GM12875 (cell line): ENCODE measurements around the gene SLC23A3.

Experiments used
- H3K4me3 ChIP-seq: one replicate; pipeline ENCODE4 v1.5.1; 2011; ENCODE audit warnings: low read depth, low read length, control low read depth
- TF ChIP-seq, protein P1 (sequence below): IDR thresholded peaks from 2 replicates; pipeline ENCODE4 v1.5.1; 2011; ENCODE audit warnings: low read depth, mild to moderate bottlenecking, control low read depth, inconsistent platforms, low read length, moderate library complexity, borderline replicate concordance; ENCODE audit not compliant: insufficient read depth

Gene SLC23A3

DNA sequence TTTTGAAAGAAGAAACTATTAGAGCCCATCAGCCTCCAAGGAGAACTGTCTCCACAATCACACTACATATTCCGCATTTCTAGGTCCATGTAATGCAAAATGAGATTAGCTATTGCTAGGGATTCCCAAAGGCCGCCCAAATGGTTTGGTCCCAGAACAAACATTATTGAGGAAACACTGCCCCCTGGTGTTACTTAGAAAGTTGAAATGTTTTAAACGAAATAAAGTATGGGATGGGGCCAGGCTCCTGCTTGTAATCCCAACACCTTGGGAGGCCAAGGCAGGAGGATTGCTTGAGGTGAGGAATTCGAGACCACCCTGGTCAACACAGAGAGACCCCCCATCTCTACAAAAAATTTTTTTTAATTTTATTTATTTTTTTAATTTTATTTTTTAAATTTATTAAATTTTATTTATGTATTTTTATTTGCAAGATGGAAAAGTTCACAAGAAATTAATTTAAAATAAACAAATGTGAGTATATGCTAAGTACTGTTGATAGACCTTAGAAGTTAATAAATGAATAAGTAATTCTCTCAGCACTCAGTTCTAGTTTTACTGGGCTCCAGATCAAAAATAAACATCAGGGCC lies 14.7 kb downstream of the SLC23A3 start:
- H3K4me3 ChIP-seq = no peak overlapping the region
- TF ChIP-seq, protein P1, sequence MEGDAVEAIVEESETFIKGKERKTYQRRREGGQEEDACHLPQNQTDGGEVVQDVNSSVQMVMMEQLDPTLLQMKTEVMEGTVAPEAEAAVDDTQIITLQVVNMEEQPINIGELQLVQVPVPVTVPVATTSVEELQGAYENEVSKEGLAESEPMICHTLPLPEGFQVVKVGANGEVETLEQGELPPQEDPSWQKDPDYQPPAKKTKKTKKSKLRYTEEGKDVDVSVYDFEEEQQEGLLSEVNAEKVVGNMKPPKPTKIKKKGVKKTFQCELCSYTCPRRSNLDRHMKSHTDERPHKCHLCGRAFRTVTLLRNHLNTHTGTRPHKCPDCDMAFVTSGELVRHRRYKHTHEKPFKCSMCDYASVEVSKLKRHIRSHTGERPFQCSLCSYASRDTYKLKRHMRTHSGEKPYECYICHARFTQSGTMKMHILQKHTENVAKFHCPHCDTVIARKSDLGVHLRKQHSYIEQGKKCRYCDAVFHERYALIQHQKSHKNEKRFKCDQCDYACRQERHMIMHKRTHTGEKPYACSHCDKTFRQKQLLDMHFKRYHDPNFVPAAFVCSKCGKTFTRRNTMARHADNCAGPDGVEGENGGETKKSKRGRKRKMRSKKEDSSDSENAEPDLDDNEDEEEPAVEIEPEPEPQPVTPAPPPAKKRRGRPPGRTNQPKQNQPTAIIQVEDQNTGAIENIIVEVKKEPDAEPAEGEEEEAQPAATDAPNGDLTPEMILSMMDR = peak; percentile 33; the same call in 1 of the 2 replicates

DNA sequence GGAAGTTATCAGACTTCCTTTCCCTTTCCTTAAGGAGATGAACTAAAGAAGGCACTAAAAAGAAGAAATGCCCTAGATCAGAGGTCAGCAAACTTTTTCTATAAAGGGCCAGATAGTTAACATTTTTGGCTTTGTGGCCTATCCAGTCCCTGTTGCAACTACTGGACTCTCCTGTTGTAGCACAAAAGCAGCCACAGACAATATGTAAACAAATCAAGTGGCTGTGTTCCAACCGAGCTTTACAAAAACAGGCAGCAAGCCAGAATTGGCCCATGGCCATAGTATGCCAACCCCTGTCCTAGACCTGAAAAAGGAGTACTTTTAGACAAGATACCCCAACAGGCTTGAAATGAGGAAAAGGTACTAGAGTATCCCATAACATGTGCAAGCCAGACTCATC lies 20.2 kb downstream of the SLC23A3 start:
- TF ChIP-seq, protein P1 = no peak
- H3K4me3 ChIP-seq = no peak overlapping the region

DNA sequence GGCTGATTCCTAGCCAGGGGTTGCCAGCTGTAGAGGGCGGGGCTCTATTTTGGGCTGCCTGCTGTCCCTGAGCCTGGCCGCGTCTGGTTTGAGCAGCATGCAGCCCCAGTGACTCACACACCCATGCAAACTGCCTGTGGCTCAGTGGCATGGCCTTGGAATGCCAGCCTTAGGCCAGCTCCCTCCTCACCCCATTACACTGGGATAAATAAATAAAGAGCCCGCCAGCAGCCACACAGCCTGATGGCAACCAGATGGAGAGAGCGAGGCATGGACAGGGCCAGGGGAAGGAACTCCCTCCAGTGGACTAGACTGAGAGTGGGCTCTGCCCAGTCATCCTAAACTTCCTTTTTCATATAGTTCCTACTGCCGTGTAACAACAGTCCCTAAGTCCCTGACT lies 27.5 kb downstream of the SLC23A3 start:
- TF ChIP-seq, protein P1 = no peak

DNA sequence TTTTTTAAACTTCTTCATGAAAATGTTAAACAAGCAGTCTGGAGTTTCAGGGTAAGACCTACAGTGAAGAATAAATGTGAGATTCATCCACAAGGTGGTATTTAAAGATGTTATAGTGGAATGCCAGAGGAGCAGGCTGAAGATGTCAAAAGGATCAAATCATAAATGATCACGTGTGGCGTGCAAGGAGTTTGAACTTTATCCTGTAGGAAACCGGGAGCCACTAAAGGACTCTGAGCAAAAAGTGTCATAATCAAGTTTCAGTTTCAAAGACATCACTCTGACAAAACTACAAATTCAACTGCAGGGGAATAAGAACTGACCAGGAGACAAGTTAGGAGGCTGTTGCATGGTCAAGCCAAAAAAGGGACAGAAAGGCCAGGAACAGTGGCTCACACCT lies 29.1 kb downstream of the SLC23A3 start:
- TF ChIP-seq, protein P1 = no peak
- H3K4me3 ChIP-seq = no peak overlapping the region

More for the DNA sequence above, 27.5 kb downstream of the SLC23A3 start:
- no peak overlapping the region for H3K4me3 ChIP-seq

DNA sequence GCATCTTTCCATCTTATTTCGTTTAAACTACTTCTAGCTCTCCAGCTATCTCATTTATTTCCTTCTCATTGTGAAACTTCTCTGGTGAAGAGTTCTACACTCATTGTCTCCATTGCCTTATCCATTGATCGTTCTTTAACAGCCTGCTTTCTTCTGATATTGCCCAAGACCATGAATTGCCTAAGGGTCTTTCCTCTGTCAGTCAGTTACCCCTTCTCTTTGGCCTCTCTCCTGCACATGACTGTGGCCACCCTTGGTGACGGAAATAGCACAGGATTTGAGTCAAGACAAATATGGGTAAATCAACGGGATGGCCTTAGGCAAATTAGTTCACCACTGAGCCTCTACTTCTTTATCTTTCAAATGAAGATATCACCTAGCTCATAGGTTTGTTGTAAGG lies 35.9 kb downstream of the SLC23A3 start:
- H3K4me3 ChIP-seq = no peak overlapping the region
- TF ChIP-seq, protein P1 = no peak

DNA sequence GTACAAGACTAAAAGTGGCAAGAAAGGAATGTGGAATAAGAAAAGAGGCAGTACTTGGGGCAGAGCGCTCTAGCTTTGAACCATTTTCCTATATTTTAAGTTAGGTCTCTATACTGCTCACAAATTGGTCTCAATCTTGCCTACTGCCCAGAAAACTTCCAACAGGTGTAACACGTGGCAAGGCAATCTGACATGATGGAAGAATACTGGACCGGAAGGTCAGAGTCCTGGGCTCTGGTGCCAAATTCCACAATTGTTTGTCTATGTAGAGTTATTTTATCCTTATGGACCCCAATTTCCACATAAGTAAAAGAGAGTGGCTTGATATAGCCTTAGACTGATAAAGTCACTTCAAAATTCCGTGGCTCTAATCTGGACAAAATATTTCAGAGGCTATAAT lies 38.1 kb downstream of the SLC23A3 start:
- TF ChIP-seq, protein P1 = no peak
- H3K4me3 ChIP-seq = no peak overlapping the region

DNA sequence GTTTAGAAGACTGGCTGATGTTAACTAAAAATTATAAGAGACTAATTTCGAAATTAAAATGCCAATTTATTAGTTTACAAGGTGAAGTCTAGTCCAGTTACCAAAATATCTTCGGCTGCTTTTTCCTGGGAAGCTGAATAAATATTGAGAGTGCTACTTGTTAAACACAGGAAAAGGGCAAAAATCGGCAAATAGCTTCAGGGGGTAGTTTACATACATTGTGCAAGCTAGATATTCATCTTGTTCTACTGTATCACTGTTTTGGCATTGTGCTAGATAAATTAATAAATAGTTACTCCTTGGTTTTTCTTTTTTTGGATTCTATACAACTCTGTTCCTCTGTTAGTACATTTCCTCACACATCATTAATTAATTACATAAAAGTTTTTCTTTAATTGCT lies 38.5 kb downstream of the SLC23A3 start:
- TF ChIP-seq, protein P1 = no peak
- no peak overlapping the region for H3K4me3 ChIP-seq
